Activated T-cell treated with anti-CD3 and anti-CD28 coated beads, Interleukin-2, amount 50 U/mL, for 4 hours (primary cell): ENCODE results near the gene PCCA. TPM values are rescaled to one million over a fixed set of nuclear protein-coding genes. Genes with fewer than 3 reads are reported as not detected.
"Not testable (repeated sequence)": the region's sequence is repeated elsewhere in the genome, so short reads cannot be mapped to it uniquely, and the experiment has no call there.

Experiments used
- ATAC-seq, 2 donors: fragments of 200-7000 bp; cut with Tn5 transposase; one replicate each; pipeline ENCODE4 v1.10.0; 2021
- DNase-seq: peaks from one replicate; pipeline ENCODE4 v3.0.0-alpha.2; 2020
- H3K27me3 Mint-ChIP-seq: one replicate; pipeline ENCODE4 v1.8.0; 2021; ENCODE audit warnings: low read depth, mixed read lengths
- H3K36me3 Mint-ChIP-seq: one replicate; pipeline ENCODE4 v1.8.0; 2022; ENCODE audit warnings: mixed read lengths; ENCODE audit not compliant: insufficient read depth
- H3K4me1 Mint-ChIP-seq: one replicate; pipeline ENCODE4 v1.8.0; 2021; ENCODE audit warnings: low read depth, mixed read lengths
- H3K4me3 Mint-ChIP-seq: one replicate; pipeline ENCODE4 v1.8.0; 2021; ENCODE audit warnings: mild to moderate bottlenecking, moderate library complexity, mixed read lengths
- H3K9me3 Mint-ChIP-seq: one replicate; pipeline ENCODE4 v1.8.0; 2021; ENCODE audit warnings: mixed read lengths
- total RNA-seq, 3 donors: library from RNA; stranded (reverse); gene quantifications; one replicate each; pipeline ENCODE4 v1.2.1, GENCODE V29; 2021

PCCA gene
- total RNA-seq, 3 donors from 2014 or later, result 2.7 to 4.8 (median 2.9) TPM

GRCh38 chr13:100209857-100210825, 121.2 kb downstream of the PCCA start:
- H3K9me3 Mint-ChIP-seq, result peaks cover 5% of the 10 kb centered on the region
- H3K27me3 Mint-ChIP-seq, result no peaks in the 10 kb centered on the region
- peaks cover 4% of the 10 kb centered on the region for H3K4me1 Mint-ChIP-seq
- ATAC-seq (peak; percentile 30 to 38), DNase-seq (no peak)
- no peak overlapping the region for H3K4me3 Mint-ChIP-seq
- H3K36me3 Mint-ChIP-seq, result peaks cover 23% of the 10 kb centered on the region

DNA sequence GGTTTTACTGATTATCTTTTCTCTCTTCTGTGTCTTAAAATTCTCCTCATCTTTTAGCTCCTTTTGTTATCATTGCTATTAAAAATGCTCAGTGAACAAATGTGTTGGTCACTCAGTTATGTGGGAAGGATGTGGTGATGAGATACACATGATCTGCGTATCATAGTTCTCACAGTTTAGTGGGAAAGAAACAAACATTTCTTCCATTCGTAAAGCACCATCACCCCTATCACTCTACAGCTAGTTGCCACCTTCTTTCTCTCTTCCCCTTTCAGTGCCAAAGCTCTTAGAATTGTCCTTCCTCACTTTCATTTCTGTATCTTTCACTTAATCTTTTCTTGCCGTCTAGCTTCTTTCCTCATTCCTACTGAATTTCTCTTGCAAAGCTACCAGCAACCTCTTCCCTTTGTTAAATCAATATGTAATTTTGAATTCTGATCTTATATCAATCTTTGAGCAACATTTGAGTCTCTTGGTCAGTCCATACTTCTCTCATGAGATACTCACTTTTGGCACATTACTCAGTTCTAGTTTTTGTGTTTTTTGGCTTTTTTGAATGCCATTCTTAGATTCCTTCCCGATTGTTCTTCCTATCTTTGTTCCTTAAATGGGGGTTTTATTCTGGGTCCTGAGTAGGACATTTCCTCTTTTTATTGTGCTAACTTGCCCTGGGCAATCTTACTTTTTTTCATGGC, 122.3 kb downstream of the PCCA start:
- Mint-ChIP-seq H3K4me1 (peaks cover 4% of the 10 kb centered on the region), H3K4me3 (no peak overlapping the region), H3K9me3 (peaks cover 5% of the 10 kb centered on the region), H3K36me3 (peaks cover 25% of the 10 kb centered on the region), H3K27me3 (no peaks in the 10 kb centered on the region)
- DNase-seq (no peak), ATAC-seq (no peak)

- Mint-ChIP-seq H3K36me3 (peaks cover 27% of the 10 kb centered on the region), H3K27me3 (no peaks in the 10 kb centered on the region), H3K4me1 (peaks cover 4% of the 10 kb centered on the region), H3K4me3 (no peak overlapping the region), H3K9me3 (peaks cover 5% of the 10 kb centered on the region)
- DNase-seq (no peak), ATAC-seq (no peak)
Observed at GRCh38 chr13:100212904-100213553, 124.1 kb downstream of the PCCA start.

- no peak for ATAC-seq
- peaks cover 28% of the 10 kb centered on the region for H3K36me3 Mint-ChIP-seq
- no peak overlapping the region for H3K4me3 Mint-ChIP-seq
- H3K4me1 Mint-ChIP-seq, result peaks cover 4% of the 10 kb centered on the region
- DNase-seq, result no peak
- peaks cover 5% of the 10 kb centered on the region for H3K9me3 Mint-ChIP-seq
- no peaks in the 10 kb centered on the region for H3K27me3 Mint-ChIP-seq
Observed at GRCh38 chr13:100213576-100213975, 124.7 kb downstream of the PCCA start.

GRCh38 chr13:100214886-100215285, 126.0 kb downstream of the PCCA start:
- Mint-ChIP-seq H3K27me3 (no peaks in the 10 kb centered on the region), H3K9me3 (peaks cover 5% of the 10 kb centered on the region), H3K4me1 (peaks cover 4% of the 10 kb centered on the region), H3K4me3 (no peak overlapping the region), H3K36me3 (peaks cover 36% of the 10 kb centered on the region)
- DNase-seq (no peak), ATAC-seq (no peak)

- Mint-ChIP-seq H3K27me3 (no peaks in the 10 kb centered on the region), H3K4me1 (no peaks in the 10 kb centered on the region), H3K4me3 (no peak overlapping the region), H3K36me3 (peaks cover 19% of the 10 kb centered on the region), H3K9me3 (no peaks in the 10 kb centered on the region)
- ATAC-seq (no peak), DNase-seq (no peak)
Observed at GRCh38 chr13:100221166-100221565, 132.3 kb downstream of the PCCA start.

- peaks cover 14% of the 10 kb centered on the region for H3K36me3 Mint-ChIP-seq
- not testable (repeated sequence) for DNase-seq, H3K4me1 Mint-ChIP-seq, H3K27me3 Mint-ChIP-seq, H3K9me3 Mint-ChIP-seq, H3K4me3 Mint-ChIP-seq, ATAC-seq
Observed at GRCh38 chr13:100223966-100224530, 135.2 kb downstream of the PCCA start.

GRCh38 chr13:100229603-100230002, 140.7 kb downstream of the PCCA start:
- no peaks in the 10 kb centered on the region for H3K27me3 Mint-ChIP-seq
- no peaks in the 10 kb centered on the region for H3K36me3 Mint-ChIP-seq
- ATAC-seq (no peak), DNase-seq (no peak)
- H3K4me1 Mint-ChIP-seq, result no peaks in the 10 kb centered on the region
- no peaks in the 10 kb centered on the region for H3K9me3 Mint-ChIP-seq
- H3K4me3 Mint-ChIP-seq, result no peak overlapping the region

DNA sequence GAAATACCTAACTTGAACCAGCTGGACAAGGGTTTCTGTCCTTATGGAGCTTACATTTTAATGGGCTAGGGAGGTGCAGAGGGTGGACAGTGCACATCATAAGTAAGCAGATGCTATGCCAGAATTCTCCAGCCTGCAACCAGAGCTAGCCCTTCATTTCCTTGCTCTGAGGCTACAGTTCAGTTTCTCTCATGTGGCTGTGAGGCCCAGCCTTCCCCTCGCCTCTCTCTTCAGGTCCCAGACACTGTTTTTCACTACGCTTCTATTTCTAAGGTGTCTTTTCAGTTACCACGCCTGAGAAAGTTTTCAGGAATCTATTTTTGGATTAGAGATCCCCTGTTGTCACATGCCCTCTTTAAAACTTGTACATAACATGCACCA, 141.9 kb downstream of the PCCA start:
- ATAC-seq, result no peak
- H3K36me3 Mint-ChIP-seq, result no peaks in the 10 kb centered on the region
- no peaks in the 10 kb centered on the region for H3K27me3 Mint-ChIP-seq
- H3K9me3 Mint-ChIP-seq, result no peaks in the 10 kb centered on the region
- peaks cover 4% of the 10 kb centered on the region for H3K4me1 Mint-ChIP-seq
- DNase-seq, result no peak
- no peak overlapping the region for H3K4me3 Mint-ChIP-seq

DNA sequence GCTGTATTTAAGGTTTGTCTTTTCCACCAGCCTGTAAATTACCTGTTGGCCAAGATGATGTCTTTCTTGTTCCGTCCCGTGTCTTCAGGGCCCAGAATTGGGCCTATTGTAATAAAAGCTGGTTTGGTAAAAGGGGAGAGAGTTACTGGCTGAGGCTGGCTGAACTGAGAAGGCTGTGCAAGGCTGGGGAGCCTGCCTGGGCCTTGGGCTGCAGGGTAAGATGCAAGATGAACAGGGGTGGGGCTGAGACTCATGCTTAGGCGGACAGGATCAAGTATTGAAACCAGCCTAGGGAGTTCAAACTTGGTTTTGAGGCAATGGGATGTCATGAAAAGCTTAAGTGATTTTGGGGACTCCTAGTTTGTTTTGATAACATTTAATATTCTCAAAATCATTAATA, 142.3 kb downstream of the PCCA start:
- DNase-seq (no peak), ATAC-seq (no peak)
- Mint-ChIP-seq H3K27me3 (no peaks in the 10 kb centered on the region), H3K4me3 (no peak overlapping the region), H3K9me3 (no peaks in the 10 kb centered on the region), H3K36me3 (peaks cover 3% of the 10 kb centered on the region), H3K4me1 (peaks cover 4% of the 10 kb centered on the region)

DNA sequence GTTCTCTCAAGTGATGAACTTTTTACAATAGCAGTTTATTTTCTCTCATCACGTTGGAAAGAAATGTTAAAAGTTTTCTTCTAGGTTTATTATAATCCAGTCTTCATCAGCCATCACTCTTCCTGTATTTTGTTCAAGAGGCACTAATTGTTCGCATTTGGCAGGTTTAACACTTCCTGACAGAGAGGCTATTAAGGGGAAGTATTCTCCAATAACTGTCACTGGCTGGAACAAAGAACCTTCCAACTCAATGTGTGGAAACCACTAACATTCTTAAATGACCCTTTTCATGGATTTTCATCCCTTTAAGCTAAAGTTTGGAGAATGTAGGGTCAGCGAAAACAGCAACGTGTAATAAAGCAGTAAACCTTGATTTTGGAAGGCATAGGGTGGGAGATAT, 145.1 kb downstream of the PCCA start:
- no peak for ATAC-seq
- Mint-ChIP-seq H3K4me3 (no peak overlapping the region), H3K9me3 (no peaks in the 10 kb centered on the region), H3K4me1 (peaks cover 4% of the 10 kb centered on the region), H3K36me3 (peaks cover 6% of the 10 kb centered on the region), H3K27me3 (no peaks in the 10 kb centered on the region)
- DNase-seq, result no peak

DNA sequence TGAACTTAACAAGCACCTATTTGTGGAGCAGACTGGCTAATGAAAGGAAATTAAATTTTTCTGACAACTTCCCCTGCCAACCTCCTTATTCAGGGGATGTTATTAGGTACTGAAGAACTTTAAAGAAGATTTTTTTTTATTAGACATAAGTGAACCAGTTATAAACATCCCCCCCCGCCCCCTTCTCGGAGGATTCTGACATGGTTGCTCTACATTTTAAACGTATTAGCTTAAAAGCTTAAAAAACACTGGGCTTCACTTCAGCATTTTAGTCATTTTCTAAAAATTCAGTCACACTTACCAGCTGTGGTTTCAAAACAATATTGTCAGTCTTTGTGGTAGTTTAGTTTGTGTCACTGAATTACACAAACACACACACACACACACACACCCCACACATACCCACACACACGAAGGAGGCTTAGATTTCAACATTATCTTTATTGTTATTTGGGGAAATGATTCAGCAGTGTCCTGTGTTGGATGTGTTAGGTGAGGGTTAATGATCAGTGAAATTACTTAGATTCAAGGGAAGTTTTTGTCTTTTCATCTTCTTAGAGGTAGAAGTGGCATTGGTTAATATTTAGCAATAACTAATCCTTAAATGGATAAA, 145.7 kb downstream of the PCCA start:
- H3K4me1 Mint-ChIP-seq, result peaks cover 4% of the 10 kb centered on the region
- H3K36me3 Mint-ChIP-seq, result peaks cover 6% of the 10 kb centered on the region
- no peak for DNase-seq
- H3K27me3 Mint-ChIP-seq, result no peaks in the 10 kb centered on the region
- ATAC-seq, result no peak
- H3K9me3 Mint-ChIP-seq, result no peaks in the 10 kb centered on the region
- no peak overlapping the region for H3K4me3 Mint-ChIP-seq

GRCh38 chr13:100235311-100235901, 146.5 kb downstream of the PCCA start:
- H3K9me3 Mint-ChIP-seq, result no peaks in the 10 kb centered on the region
- peaks cover 6% of the 10 kb centered on the region for H3K36me3 Mint-ChIP-seq
- H3K4me1 Mint-ChIP-seq, result peaks cover 4% of the 10 kb centered on the region
- H3K27me3 Mint-ChIP-seq, result no peaks in the 10 kb centered on the region
- DNase-seq (no peak), ATAC-seq (no peak)
- no peak overlapping the region for H3K4me3 Mint-ChIP-seq
